Measurements from ENCODE around the gene WDR53.
"Not testable (repeated sequence)": the region's sequence is repeated elsewhere in the genome, so short reads cannot be mapped to it uniquely, and the experiment has no call there.

WDR53 gene

DNA sequence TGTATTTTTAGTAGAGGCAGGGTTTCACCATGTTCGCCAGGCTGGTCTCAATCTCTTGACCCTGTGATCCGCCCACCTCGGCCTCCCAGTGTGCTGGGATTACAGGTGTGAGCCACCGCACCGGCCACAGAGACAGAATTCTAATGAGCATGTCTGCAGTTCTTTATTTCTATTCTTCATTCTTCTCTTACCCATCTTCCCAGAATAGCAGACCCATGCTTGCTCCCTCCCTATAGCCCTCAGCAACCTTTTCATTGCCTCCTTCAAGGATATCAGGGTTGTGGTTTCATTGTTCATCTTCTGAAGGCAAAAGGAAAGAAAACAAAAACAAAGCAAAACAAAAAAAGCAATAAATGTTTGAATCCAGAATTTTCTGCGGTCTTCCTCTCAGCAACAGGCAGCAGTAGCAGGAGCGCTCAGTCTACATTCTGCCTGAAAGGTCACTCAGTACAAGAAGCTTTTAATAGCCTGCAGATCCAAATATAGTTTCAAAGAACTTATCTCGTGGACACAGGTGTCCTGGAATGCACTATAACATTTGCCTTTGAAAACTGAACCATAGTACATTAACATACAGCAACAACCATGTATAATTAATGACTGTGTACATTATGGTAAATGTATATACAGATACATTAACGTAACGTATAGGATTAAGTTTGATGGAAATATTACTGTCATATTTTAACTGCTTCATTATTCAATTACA, 53.3 kb downstream of the WDR53 start, which contains the start of gene SMCO1:
TSS of gene SMCO1 (minus strand) at position 434 of the 709 bp plus-strand sequence. CDS start at position 297, 137 bp downstream.
- no peak for DNase-seq

DNA sequence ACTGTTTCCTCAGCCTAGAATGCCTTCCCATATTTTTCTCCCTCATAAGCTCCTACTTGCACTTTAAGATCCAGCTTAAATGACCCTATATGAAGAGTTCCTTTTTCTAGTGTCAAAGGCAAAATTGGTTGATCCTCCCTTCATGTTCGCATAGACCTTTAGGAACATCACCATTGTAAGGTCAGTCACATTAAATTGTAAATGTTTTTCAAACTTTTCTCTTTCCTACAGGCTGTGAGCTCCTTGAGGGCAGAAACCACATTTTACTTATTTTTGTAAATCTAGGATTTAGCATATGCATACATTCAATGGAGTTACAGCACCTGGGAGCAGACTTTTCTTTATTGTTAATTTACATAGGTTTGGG, 54.0 kb downstream of the WDR53 start:
- DNase-seq = no peak

DNA sequence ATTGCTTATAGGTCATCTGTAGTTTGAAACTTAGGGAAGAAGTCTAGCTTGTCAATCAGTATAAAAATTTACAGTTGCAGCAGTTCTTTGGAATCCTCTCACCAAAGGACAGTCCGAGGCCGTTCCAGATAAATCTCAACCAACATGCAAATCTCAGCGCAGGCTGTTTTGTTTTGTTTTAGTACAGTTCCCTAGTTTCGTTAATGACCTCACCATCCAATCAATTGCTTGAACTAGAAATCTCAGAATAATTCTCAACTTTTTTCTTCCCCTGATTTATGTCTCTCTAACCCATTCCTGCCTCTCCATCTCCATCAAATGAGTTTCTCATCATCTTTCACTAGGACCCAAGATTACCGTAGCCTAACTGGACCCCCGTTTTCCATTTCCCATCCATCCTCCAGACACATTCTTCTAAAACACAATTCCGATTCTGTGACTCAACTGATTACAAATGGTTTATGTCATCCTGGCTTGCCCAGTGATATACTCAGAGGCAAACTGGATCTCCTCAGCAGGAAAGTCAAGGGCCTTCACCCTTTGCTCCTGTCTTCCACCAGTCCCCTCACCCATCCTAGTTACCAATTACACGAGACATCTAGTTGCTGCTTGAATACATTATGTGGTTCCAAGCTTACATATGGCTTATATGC, 54.5 kb downstream of the WDR53 start:
- no peak for DNase-seq

DNA sequence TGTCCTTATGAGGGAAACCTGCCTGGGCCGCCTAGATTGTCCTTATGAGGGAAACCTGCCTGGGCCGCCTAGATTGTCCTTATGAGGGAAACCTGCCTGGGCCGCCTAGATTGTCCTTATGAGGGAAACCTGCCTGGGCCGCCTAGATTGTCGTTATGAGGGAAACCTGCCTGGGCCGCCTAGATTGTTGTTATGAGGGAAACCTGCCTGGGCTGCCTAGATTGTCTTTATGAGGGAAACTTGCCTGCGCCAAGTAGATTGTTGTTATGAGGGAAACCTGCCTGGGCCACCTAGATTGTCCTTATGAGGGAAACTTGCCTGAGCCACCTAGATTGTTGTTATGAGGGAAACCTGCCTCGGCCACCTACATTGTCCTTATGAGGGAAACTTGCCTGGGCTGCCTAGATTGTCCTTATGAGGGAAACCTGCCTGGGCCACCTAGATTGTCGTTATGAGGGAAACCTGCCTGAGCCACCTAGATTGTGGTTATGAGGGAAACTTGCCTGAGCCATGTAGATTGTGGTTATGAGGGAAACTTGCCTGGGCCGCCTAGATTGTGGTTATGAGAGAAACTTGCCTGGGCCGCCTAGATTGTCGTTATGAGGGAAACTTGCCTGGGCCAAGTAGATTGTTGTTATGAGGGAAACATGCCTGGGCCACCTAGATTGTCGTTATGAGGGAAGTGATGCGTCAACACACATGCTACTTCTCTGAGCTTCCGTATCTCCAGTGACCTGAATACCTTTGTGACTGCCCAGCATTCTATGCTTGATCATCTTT, 56.5 kb downstream of the WDR53 start:
- DNase-seq = not testable (repeated sequence)

DNA sequence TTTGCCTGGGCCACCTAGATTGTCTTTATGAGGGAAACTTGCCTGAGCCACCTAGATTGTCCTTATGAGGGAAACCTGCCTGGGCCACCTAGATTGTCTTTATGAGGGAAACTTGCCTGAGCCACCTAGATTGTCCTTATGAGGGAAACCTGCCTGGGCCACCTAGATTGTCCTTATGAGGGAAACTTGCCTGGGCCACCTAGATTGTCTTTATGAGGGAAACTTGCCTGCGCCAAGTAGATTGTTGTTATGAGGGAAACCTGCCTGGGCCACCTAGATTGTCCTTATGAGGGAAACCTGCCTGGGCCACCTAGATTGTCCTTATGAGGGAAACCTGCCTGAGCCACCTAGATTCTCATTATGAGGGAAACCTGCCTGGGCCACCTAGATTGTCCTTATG, 57.2 kb downstream of the WDR53 start:
- not testable (repeated sequence) for DNase-seq

DNA sequence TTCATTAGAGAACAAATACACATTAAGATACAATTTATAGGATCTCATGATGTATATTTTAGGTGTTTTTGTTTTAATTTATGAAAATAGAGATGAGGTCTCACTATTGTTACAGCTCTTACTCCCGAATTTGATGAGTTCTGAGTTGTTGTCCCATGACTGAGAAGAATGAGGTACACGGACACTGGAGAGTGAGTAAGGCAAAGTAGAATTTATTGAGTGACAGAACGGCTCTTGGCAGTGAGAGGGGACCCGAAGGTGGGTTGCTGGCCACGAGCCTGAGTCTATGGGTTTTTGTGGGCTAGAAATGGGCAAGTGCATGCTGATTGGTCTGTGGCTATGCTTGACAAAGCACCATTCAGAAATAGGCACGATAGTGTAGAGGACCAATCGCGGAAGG, 61.7 kb downstream of the WDR53 start:
- DNase-seq = no peak

DNA sequence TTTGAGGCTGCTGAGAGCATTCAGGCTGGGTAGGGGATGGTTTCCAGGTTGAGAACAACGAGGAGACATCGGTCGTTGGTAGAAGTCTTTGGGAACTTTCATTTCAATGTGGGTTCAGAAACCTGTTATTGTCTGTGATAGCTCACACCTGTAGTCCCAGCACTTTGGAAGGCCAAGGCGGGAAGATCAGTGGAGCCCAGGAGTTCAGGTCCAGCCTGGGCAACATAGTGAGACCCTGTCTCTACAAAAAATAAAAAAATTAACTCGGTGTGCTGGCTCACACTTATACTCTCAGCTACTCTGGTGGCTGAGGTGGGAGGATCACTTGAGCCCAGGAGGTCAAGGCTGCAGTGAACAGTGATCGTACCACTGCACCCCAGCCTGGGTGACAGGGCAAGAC, 63.8 kb downstream of the WDR53 start:
- no peak for DNase-seq
